GM19463 (cell line): Measurements from ENCODE around the gene SEC23A.
A peak's percentile ranks its signal among the peaks of the same experiment; 100 is the strongest.

Experiments used
- ATAC-seq: cut with Tn5 transposase; IDR thresholded peaks from one replicate; pipeline ENCODE4 v1.9.1; 2021; ENCODE audit warnings: mild to moderate bottlenecking, moderate library complexity; ENCODE audit not compliant: unreplicated experiment

SEC23A gene

GRCh38 chr14:38994731-38995130 is 108.3 kb downstream of the SEC23A start:
- ATAC-seq = no peak

GRCh38 chr14:38993981-38994380 is 109.1 kb downstream of the SEC23A start:
- no peak for ATAC-seq

- no peak for ATAC-seq
Measured at GRCh38 chr14:38992067-38992844, 110.8 kb downstream of the SEC23A start.

GRCh38 chr14:38991299-38991698 is 111.7 kb downstream of the SEC23A start:
- no peak for ATAC-seq

- peak; percentile 91 for ATAC-seq
Measured at GRCh38 chr14:38989922-38990546, 113.0 kb downstream of the SEC23A start.

- ATAC-seq = no peak
Measured at GRCh38 chr14:38987781-38988180, 115.3 kb downstream of the SEC23A start.

- ATAC-seq = no peak
Measured at GRCh38 chr14:38982837-38983236, 120.2 kb downstream of the SEC23A start.

- ATAC-seq = no peak
Measured at GRCh38 chr14:38982278-38982677, 120.8 kb downstream of the SEC23A start.
